Measurements from ENCODE around the gene CFAP97D2. TPM values are rescaled to one million over a fixed set of nuclear protein-coding genes. Genes with fewer than 3 reads are reported as not detected.

The CFAP97D2 gene
- total RNA-seq, 3 donors from 2014 or later: not detected

DNA sequence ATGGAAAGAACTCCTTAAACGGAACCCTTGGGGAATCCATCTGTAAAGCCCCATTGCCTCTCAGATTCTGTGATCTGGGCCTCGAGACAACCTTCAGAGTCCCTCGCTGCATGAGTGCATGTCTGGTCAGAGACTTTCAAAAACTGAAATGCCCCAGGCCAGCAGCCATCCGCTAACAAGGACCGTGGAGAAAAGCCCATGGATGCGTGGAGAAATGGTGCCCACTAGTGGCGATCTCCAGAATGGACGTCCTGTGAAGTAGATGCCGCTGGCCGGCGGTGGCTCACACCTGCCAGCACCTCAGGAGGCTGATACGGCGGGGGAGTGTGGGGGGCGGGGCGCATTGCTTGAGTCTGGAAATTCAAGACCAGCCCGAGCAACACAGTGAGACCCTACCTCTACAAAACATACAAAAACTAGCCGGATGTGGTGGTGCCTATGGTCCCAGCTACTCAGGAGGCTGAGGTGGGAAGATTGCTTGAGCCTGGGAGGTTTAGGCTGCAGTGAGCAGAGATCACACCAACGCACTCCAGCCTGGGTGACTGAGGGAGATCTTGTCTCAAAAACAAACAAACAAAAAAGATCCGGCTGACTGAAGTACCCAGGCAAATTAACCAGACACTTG is 47.8 kb downstream of the CFAP97D2 start:
- H3K36me3 ChIP-seq (ENCODE audit: low read depth): no peaks in the 10 kb centered on the region
- H3K4me3 ChIP-seq: no peak overlapping the region
- intact Hi-C loops (cut with DNase I, micrococcal nuclease): loop anchor here (5.0 kb wide), 2 partner anchors 275 to 410 kb away; no protein-coding TSS in a partner anchor
- no peaks in the 10 kb centered on the region for H3K4me1 ChIP-seq (ENCODE audit: low read depth)
- no peaks in the 10 kb centered on the region for H3K9me3 ChIP-seq
- peak; percentile 98 for ATAC-seq
- TF ChIP-seq, protein P1, sequence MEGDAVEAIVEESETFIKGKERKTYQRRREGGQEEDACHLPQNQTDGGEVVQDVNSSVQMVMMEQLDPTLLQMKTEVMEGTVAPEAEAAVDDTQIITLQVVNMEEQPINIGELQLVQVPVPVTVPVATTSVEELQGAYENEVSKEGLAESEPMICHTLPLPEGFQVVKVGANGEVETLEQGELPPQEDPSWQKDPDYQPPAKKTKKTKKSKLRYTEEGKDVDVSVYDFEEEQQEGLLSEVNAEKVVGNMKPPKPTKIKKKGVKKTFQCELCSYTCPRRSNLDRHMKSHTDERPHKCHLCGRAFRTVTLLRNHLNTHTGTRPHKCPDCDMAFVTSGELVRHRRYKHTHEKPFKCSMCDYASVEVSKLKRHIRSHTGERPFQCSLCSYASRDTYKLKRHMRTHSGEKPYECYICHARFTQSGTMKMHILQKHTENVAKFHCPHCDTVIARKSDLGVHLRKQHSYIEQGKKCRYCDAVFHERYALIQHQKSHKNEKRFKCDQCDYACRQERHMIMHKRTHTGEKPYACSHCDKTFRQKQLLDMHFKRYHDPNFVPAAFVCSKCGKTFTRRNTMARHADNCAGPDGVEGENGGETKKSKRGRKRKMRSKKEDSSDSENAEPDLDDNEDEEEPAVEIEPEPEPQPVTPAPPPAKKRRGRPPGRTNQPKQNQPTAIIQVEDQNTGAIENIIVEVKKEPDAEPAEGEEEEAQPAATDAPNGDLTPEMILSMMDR (IDR thresholded peaks at IDR 0.05): peak; percentile 80
- peak; percentile 82 to 95 (median 89) for DNase-seq

DNA sequence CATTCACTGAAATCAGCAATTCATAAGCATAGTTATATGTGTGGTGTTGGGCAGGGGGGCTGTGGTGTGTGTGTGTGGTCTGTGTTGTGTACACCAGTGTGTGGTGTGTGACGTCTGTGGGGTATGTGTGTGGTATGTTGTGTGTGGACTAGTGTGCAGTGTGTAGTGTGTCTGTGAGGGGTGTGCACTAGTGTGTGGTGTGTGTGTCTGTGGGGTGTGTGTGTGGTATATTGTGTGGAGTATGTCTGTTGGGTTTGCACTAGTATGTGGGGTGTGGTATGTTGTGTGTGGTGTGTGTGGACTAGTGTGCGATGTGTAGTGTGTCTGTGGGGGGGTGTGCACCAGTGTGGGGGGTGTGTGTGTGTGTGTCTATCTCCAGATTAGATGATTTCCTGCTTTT is 48.5 kb downstream of the CFAP97D2 start:
- Histone ChIP-seq H3K4me1 (ENCODE audit: low read depth) (no peaks in the 10 kb centered on the region), H3K36me3 (ENCODE audit: low read depth) (no peaks in the 10 kb centered on the region), H3K9me3 (no peaks in the 10 kb centered on the region), H3K4me3 (no peak overlapping the region)
- ATAC-seq (no peak), DNase-seq (no peak)
- intact Hi-C loops (cut with DNase I, micrococcal nuclease): loop anchor here (5.0 kb wide), 2 partner anchors 275 to 410 kb away; no protein-coding TSS in a partner anchor
- TF ChIP-seq, protein P1 (IDR thresholded peaks at IDR 0.05): no peak

DNA sequence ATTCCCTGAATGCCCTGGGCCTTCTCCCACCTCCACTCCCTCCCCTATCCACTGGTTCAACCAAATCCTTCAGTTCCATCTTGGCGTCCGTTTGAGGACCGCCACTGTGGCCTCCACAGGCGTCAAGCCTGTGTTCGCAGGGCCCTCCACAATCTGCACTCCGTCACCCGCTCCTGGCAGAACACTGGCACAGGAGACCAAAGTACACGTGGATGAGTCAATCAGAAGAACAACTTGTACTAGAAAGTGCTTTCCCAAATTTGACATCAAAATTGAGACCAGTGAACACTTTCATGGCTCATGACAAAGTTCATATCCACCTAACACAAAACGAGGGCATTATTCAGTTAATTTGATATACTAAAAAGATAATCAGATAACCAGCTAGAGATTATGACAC is 49.1 kb downstream of the CFAP97D2 start:
- TF ChIP-seq, protein P1 (IDR thresholded peaks at IDR 0.05): no peak
- DNase-seq: no peak
- ATAC-seq: no peak
- H3K4me3 ChIP-seq: no peak overlapping the region
- no peaks in the 10 kb centered on the region for H3K36me3 ChIP-seq (ENCODE audit: low read depth)
- intact Hi-C loops (cut with DNase I, micrococcal nuclease): loop anchor here (5.0 kb wide), 2 partner anchors 276 to 411 kb away; no protein-coding TSS in a partner anchor
- H3K4me1 ChIP-seq (ENCODE audit: low read depth): no peaks in the 10 kb centered on the region
- H3K9me3 ChIP-seq: no peaks in the 10 kb centered on the region

DNA sequence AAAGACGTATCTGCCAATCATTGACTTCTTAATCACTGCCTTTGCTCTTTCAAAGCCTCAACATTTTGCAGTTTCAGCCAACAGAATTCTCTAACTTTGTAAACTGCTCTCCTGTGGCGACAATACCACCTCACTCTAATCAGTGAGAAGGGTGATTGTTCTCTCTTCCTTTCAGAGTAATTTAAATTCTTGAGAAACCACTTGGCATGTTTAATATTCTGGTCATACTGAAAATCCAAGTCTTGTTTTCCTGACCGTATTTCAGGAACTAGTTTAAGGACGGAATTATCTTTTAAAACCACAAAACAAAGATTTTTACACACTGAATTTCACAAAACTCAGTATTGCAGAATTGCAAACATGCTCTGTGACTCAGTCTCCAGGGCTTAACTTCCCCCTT is 50.4 kb downstream of the CFAP97D2 start:
- ATAC-seq (no peak), DNase-seq (no peak)
- no peak overlapping the region for H3K4me3 ChIP-seq
- no peaks in the 10 kb centered on the region for H3K9me3 ChIP-seq
- H3K36me3 ChIP-seq (ENCODE audit: low read depth): no peaks in the 10 kb centered on the region
- no peaks in the 10 kb centered on the region for H3K4me1 ChIP-seq (ENCODE audit: low read depth)
- TF ChIP-seq, protein P1 (IDR thresholded peaks at IDR 0.05): no peak
- intact Hi-C loops (cut with DNase I, micrococcal nuclease): loop anchor here (5.0 kb wide), 2 partner anchors 277 to 412 kb away; no protein-coding TSS in a partner anchor

DNA sequence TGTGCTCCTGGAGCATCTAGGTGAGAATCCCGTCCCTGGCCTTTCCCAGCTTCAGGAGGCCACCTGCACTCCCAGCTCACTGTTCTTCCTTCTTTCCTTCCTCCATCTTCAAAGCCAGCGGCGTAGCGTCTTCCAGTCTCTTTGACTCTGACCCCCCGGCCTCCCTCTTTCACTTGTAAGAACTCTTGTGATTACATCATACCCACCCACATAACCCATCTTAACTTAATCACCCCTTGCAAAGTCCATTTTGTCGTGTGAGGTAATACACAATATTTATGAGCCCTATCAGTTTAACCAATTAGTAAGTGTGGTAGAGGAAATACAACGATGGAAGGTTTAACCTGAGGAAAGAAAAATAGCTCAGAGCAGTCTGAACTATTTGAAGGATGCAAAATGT is 51.1 kb downstream of the CFAP97D2 start:
- Histone ChIP-seq H3K9me3 (no peaks in the 10 kb centered on the region), H3K36me3 (ENCODE audit: low read depth) (no peaks in the 10 kb centered on the region), H3K4me3 (no peak overlapping the region), H3K4me1 (ENCODE audit: low read depth) (no peaks in the 10 kb centered on the region)
- ATAC-seq: no peak
- TF ChIP-seq, protein P1 (IDR thresholded peaks at IDR 0.05): no peak
- no peak for DNase-seq
- intact Hi-C loops (cut with DNase I, micrococcal nuclease): loop anchor here in 1 of 2 donors (2.0 kb wide), 1 partner anchor 279 kb away; no protein-coding TSS in a partner anchor

Data from mucosa of descending colon (tissue), 3 donors.